ENCODE data around the gene SLC22A17.

SLC22A17 gene

GRCh38 chr14:23385642-23386265 lies 33.1 kb upstream of the SLC22A17 start:
- TF ChIP-seq CTCF (conservative IDR thresholded peaks at IDR 0.05; ENCODE audit: control insufficient read depth, insufficient read depth, low read depth, low read length), result no peak
- H3K4me3 ChIP-seq (ENCODE audit: control insufficient read depth, low read depth, low read length), result no peak overlapping the region
- DNase-seq (ENCODE audit: low read depth), result no peak

- no peak overlapping the region for H3K4me3 ChIP-seq (ENCODE audit: control insufficient read depth, low read depth, low read length)
- no peak for DNase-seq (ENCODE audit: low read depth)
- TF ChIP-seq CTCF (conservative IDR thresholded peaks at IDR 0.05; ENCODE audit: control insufficient read depth, insufficient read depth, low read depth, low read length), result no peak
These were observed 32.6 kb upstream of the SLC22A17 start for GRCh38 chr14:23385244-23385641.

- no peak for TF ChIP-seq CTCF (conservative IDR thresholded peaks at IDR 0.05; ENCODE audit: control insufficient read depth, insufficient read depth, low read depth, low read length)
- no peak overlapping the region for H3K4me3 ChIP-seq (ENCODE audit: control insufficient read depth, low read depth, low read length)
- no peak for DNase-seq (ENCODE audit: low read depth)
These were observed 31.8 kb upstream of the SLC22A17 start for GRCh38 chr14:23384364-23385080.

- no peak for TF ChIP-seq CTCF (conservative IDR thresholded peaks at IDR 0.05; ENCODE audit: control insufficient read depth, insufficient read depth, low read depth, low read length)
- H3K4me3 ChIP-seq (ENCODE audit: control insufficient read depth, low read depth, low read length), result no peak overlapping the region
- no peak for DNase-seq (ENCODE audit: low read depth)
These were observed 30.2 kb upstream of the SLC22A17 start for GRCh38 chr14:23382731-23383440.

- no peak for TF ChIP-seq CTCF (conservative IDR thresholded peaks at IDR 0.05; ENCODE audit: control insufficient read depth, insufficient read depth, low read depth, low read length)
- H3K4me3 ChIP-seq (ENCODE audit: control insufficient read depth, low read depth, low read length), result no peak overlapping the region
- DNase-seq (ENCODE audit: low read depth), result no peak
These were observed 29.6 kb upstream of the SLC22A17 start for GRCh38 chr14:23382276-23382675.

- no peak for TF ChIP-seq CTCF (conservative IDR thresholded peaks at IDR 0.05; ENCODE audit: control insufficient read depth, insufficient read depth, low read depth, low read length)
- no peak overlapping the region for H3K4me3 ChIP-seq (ENCODE audit: control insufficient read depth, low read depth, low read length)
- DNase-seq (ENCODE audit: low read depth), result no peak
These were observed 29.2 kb upstream of the SLC22A17 start for GRCh38 chr14:23381871-23382270.
